CD4-positive, alpha-beta T cell (primary cell): Measurements from ENCODE around the gene FAM83F. TPM values are rescaled to one million over a fixed set of nuclear protein-coding genes. Genes with fewer than 3 reads are reported as not detected.

Source experiments
- ATAC-seq: fragments of 200-7000 bp; cut with Tn5 transposase; one replicate; pipeline ENCODE4 v1.10.0; 2022; ENCODE audit warnings: mild to moderate bottlenecking; ENCODE audit not compliant: poor library complexity
- CTCF ChIA-PET: fragments of 350-600 bp; sonication (Branson Sonifier 250); formaldehyde crosslinking; loops from one replicate; lab custom pipeline; 2021; ENCODE audit warnings: antibody characterized with exemption, inconsistent platforms; lab: Charles Lee
- POLR2A ChIA-PET: fragments of 350-600 bp; sonication (Branson Sonifier 250); formaldehyde crosslinking; loops from one replicate; lab custom pipeline; 2021; ENCODE audit warnings: antibody characterized with exemption, inconsistent platforms; lab: Charles Lee
- DNase-seq, 14 experiments: peaks; one replicate each; pipeline ENCODE4 v3.0.0-alpha.2; 2013 to 2020; ENCODE audit warnings: mixed read lengths in 2 of 14
- H3K27ac ChIP-seq, 2 donors: one replicate each; pipeline versions ENCODE4 v1.5.1 to v1.7.0; 2013; ENCODE audit warnings: low read length in 2 of 2, low read depth in 1 of 2, mild to moderate bottlenecking in 1 of 2
- H3K27me3 ChIP-seq, 2 experiments: 1 replicate in 1 of 2; 2 replicates in 1 of 2; pipeline versions ENCODE4 v1.6.1 to v1.7.0; 2013; ENCODE audit warnings: low read length in 2 of 2, control low read depth in 1 of 2, mild to moderate bottlenecking in 1 of 2, moderate library complexity in 1 of 2; ENCODE audit not compliant: insufficient read depth in 2 of 2, control insufficient read depth in 1 of 2
- H3K36me3 ChIP-seq: one replicate; pipeline ENCODE4 v1.6.1; 2013; ENCODE audit warnings: low read length, control low read depth; ENCODE audit not compliant: insufficient read depth
- H3K4me1 ChIP-seq: one replicate; pipeline ENCODE4 v1.6.1; 2013; ENCODE audit warnings: low read length, control low read depth; ENCODE audit not compliant: insufficient read depth
- H3K4me3 ChIP-seq: one replicate; pipeline ENCODE4 v1.5.1; 2013; ENCODE audit warnings: mild to moderate bottlenecking, low read length, moderate library complexity
- H3K9me3 ChIP-seq, 2 experiments: 1 replicate in 1 of 2; 2 replicates in 1 of 2; pipeline versions ENCODE4 v1.6.1 to v1.7.0; 2013; ENCODE audit warnings: low read length in 2 of 2, mild to moderate bottlenecking in 2 of 2, control low read depth in 1 of 2, moderate library complexity in 1 of 2; ENCODE audit not compliant: control insufficient read depth in 1 of 2, insufficient read depth in 1 of 2
- H3K27ac Mint-ChIP-seq: one replicate; pipeline ENCODE4 v1.8.0; 2020; ENCODE audit warnings: mixed read lengths
- H3K27me3 Mint-ChIP-seq: one replicate; pipeline ENCODE4 v1.8.0; 2021; ENCODE audit warnings: mixed read lengths
- H3K36me3 Mint-ChIP-seq: one replicate; pipeline ENCODE4 v1.8.0; 2021; ENCODE audit warnings: low read depth, mixed read lengths
- H3K4me1 Mint-ChIP-seq: one replicate; pipeline ENCODE4 v1.8.0; 2021; ENCODE audit warnings: low read depth, mixed read lengths
- H3K4me3 Mint-ChIP-seq: one replicate; pipeline ENCODE4 v1.8.0; 2020; ENCODE audit warnings: mild to moderate bottlenecking, mixed read lengths
- H3K9me3 Mint-ChIP-seq: one replicate; pipeline ENCODE4 v1.8.0; 2020; ENCODE audit warnings: mixed read lengths
- intact Hi-C, 2 experiments: fragments of 100-400 bp; cut with DNase I in 1 of 2; cut with micrococcal nuclease in 1 of 2; formaldehyde crosslinking; loops; one replicate each; pipeline versions ENCODE4 v1.15.1 to v1.9.0; 2023 to 2025; cut with DNase I, micrococcal nuclease
- total RNA-seq, 174 experiments: library from RNA in 2 of 174; stranded (reverse) in 2 of 174; gene quantifications; one replicate each; pipeline ENCODE4 v1.2.3 and lab custom pipeline; 2021 to 2026
- TF ChIP-seq, protein P1 (sequence below): fragments of 200-600 bp; IDR thresholded peaks from one replicate; pipeline ENCODE4 v1.8.0; 2022; ENCODE audit warnings: antibody characterized with exemption, mild to moderate bottlenecking

The FAM83F gene
- total RNA-seq, 2 experiments from 2014 or later = 5.2 to 6.8 TPM

DNA sequence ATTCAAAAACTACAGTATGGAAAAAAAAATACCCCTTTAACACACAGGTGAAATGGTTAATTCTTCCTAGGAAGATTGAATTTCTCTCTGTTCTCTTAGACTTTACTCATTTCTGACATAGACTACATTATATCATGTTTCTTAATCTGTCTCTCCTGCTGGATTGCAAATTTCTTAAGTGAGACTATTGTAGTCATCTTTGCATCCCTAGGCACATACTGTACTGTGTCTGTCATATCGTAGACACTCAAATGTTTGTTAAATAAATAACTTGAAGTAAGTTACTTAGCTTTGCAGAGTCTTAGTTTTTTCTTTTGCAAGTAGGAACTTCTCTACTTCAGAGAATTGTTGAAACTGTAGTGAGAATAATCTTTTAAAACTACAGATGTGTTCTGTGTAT is 58.7 kb downstream of the FAM83F start:
- Mint-ChIP-seq H3K36me3 (peaks cover 28% of the 10 kb centered on the region), H3K9me3 (no peaks in the 10 kb centered on the region), H3K27me3 (no peaks in the 10 kb centered on the region), H3K27ac (peak overlapping the region; percentile 65), H3K4me3 (no peak overlapping the region), H3K4me1 (peaks cover 84% of the 10 kb centered on the region)
- TF ChIP-seq, protein P1, sequence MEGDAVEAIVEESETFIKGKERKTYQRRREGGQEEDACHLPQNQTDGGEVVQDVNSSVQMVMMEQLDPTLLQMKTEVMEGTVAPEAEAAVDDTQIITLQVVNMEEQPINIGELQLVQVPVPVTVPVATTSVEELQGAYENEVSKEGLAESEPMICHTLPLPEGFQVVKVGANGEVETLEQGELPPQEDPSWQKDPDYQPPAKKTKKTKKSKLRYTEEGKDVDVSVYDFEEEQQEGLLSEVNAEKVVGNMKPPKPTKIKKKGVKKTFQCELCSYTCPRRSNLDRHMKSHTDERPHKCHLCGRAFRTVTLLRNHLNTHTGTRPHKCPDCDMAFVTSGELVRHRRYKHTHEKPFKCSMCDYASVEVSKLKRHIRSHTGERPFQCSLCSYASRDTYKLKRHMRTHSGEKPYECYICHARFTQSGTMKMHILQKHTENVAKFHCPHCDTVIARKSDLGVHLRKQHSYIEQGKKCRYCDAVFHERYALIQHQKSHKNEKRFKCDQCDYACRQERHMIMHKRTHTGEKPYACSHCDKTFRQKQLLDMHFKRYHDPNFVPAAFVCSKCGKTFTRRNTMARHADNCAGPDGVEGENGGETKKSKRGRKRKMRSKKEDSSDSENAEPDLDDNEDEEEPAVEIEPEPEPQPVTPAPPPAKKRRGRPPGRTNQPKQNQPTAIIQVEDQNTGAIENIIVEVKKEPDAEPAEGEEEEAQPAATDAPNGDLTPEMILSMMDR = no peak
- Histone ChIP-seq H3K36me3 (no peaks in the 10 kb centered on the region), H3K4me3 (no peak overlapping the region), H3K9me3 (no peaks in the 10 kb centered on the region), H3K27ac (no peak overlapping the region), H3K27me3 (no peaks in the 10 kb centered on the region), H3K4me1 (peaks cover 79% of the 10 kb centered on the region)
- ChIA-PET POLR2A (interaction anchor here (1.2 to 4.0 kb wide), 5 partner anchors 8 to 293 kb away, joined by 3 to 85 read pairs (median 4); no protein-coding TSS in a partner anchor), CTCF (no interaction called here)
- ATAC-seq = no peak
- intact Hi-C loops = no loop called here
- no peak for DNase-seq

DNA sequence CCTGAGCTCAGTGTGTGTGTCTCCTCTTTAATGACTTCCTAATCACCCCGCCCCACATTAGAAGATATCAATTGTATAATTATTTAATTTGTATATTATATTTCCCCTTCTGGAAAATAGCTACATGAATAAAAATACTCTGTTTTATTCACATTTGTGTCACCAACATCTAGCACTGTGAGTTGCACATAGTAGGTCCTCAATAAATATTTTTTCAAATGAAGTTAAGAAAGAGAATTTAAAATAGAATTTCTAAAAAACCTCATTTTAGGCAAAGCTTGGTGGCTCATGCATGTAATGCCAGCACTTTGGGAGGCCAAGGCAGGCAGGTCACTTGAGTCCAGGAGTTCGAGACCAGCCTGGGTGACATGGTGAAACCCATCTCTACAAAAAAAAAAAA is 59.7 kb downstream of the FAM83F start:
- H3K27ac Mint-ChIP-seq = peak overlapping the region; percentile 82
- CTCF ChIA-PET = interaction anchor here (1.8 to 2.5 kb wide), 2 partner anchors 39 to 294 kb away, joined by 5 to 12 read pairs; no protein-coding TSS in a partner anchor
- TF ChIP-seq, protein P1 = no peak
- peak overlapping the region in 1 of 2 donors; percentile 72 for H3K27ac ChIP-seq
- intact Hi-C loops = no loop called here
- H3K9me3 Mint-ChIP-seq = no peaks in the 10 kb centered on the region
- H3K9me3 ChIP-seq = no peaks in the 10 kb centered on the region
- ATAC-seq (no peak), DNase-seq (no peak)
- H3K27me3 Mint-ChIP-seq = no peaks in the 10 kb centered on the region
- POLR2A ChIA-PET = interaction anchor here (0.7 to 4.0 kb wide), 9 partner anchors 9 to 535 kb away, joined by 3 to 85 read pairs (median 4); partner anchors contain the start of gene ATF4
- H3K4me3 ChIP-seq = no peak overlapping the region
- no peaks in the 10 kb centered on the region for H3K36me3 ChIP-seq
- H3K36me3 Mint-ChIP-seq = peaks cover 34% of the 10 kb centered on the region
- H3K4me3 Mint-ChIP-seq = peak overlapping the region; percentile 2
- peaks cover 84% of the 10 kb centered on the region for H3K4me1 Mint-ChIP-seq
- H3K27me3 ChIP-seq = no peaks in the 10 kb centered on the region
- peaks cover 72% of the 10 kb centered on the region for H3K4me1 ChIP-seq

DNA sequence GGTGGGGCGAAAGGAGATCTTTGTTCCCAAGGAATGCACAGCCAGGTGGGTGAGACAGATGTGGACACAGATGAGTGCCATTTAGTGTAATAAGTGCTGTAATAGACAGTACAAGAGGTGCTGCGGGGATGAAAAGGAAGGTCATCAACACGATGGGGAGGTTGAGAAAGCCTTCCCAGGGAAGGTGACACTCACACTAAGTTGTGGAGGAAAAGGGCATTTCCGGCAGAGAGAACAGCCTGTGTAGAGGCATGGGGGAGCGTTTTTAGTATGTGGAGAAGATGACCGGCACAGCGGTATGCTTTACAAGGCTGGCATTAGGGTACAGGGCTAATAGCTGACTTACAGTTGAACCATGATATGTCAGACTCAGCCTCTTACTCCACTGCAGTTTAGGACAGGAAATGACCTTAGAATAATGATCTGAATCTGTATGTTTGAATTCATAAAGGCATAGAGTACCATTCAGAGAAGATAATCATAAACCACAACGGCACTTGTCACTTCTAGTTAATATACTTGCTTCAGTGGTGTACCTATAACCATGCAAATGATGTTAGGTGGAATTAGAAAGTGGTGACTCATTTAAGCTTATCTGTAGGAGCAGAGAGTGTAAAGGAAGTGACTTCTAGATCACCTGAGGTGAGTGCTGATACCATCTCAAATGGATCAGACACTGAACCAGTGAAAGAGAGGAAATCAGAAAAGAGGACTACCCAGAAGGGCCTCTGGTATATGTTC is 60.6 kb downstream of the FAM83F start:
- Histone ChIP-seq H3K27ac (peak overlapping the region; percentile 72 to 86), H3K27me3 (no peaks in the 10 kb centered on the region), H3K9me3 (no peaks in the 10 kb centered on the region), H3K4me1 (peaks cover 71% of the 10 kb centered on the region), H3K36me3 (no peaks in the 10 kb centered on the region), H3K4me3 (peak overlapping the region; percentile 17)
- Mint-ChIP-seq H3K4me3 (peak overlapping the region; percentile 57), H3K9me3 (no peaks in the 10 kb centered on the region), H3K36me3 (peaks cover 31% of the 10 kb centered on the region), H3K4me1 (peaks cover 82% of the 10 kb centered on the region), H3K27me3 (no peaks in the 10 kb centered on the region), H3K27ac (peak overlapping the region; percentile 82)
- POLR2A ChIA-PET = interaction anchor here (0.6 to 4.0 kb wide), 15 partner anchors 10 to 292 kb away, joined by 3 to 85 read pairs (median 4); no protein-coding TSS in a partner anchor
- peak in 4 of 14 experiments; percentile 23 to 80 (median 74) for DNase-seq
- peak; percentile 95 for ATAC-seq
- CTCF ChIA-PET = interaction anchor here (1.0 to 2.5 kb wide), 5 partner anchors 8 to 293 kb away, joined by 3 to 12 read pairs (median 5); no protein-coding TSS in a partner anchor
- intact Hi-C loops = loop anchor here in 1 of 2 experiments (1.0 to 5.0 kb wide), 6 partner anchors 8 to 292 kb away; partner anchors contain the start of genes ADSL and TNRC6B
- TF ChIP-seq, protein P1 = no peak
